Activated naive CD8-positive, alpha-beta T cell treated with anti-CD3 and anti-CD28 coated beads for 36 hours (primary cell): ENCODE results near the gene RFC2. TPM values are rescaled to one million over a fixed set of nuclear protein-coding genes. Genes with fewer than 3 reads are reported as not detected.
"Not testable (repeated sequence)": the region's sequence is repeated elsewhere in the genome, so short reads cannot be mapped to it uniquely, and the experiment has no call there.

Source experiments
- DNase-seq: peaks from one replicate; pipeline ENCODE4 v3.0.0; 2021
- H3K27ac Mint-ChIP-seq: one replicate; pipeline ENCODE4 v1.8.0; 2022; ENCODE audit warnings: mild to moderate bottlenecking, moderate library complexity, mixed read lengths
- H3K27me3 Mint-ChIP-seq: one replicate; pipeline ENCODE4 v1.8.0; 2022; ENCODE audit warnings: mild to moderate bottlenecking, mixed read lengths
- H3K36me3 Mint-ChIP-seq: one replicate; pipeline ENCODE4 v1.8.0; 2021; ENCODE audit warnings: mild to moderate bottlenecking, mixed read lengths
- H3K4me1 Mint-ChIP-seq: one replicate; pipeline ENCODE4 v1.8.0; 2021; ENCODE audit warnings: mixed read lengths
- H3K4me3 Mint-ChIP-seq: one replicate; pipeline ENCODE4 v1.8.0; 2022; ENCODE audit warnings: mild to moderate bottlenecking, moderate library complexity, mixed read lengths
- H3K9me3 Mint-ChIP-seq: one replicate; pipeline ENCODE4 v1.8.0; 2022; ENCODE audit warnings: mixed read lengths
- total RNA-seq, 2 experiments: library from RNA; stranded (reverse); gene quantifications; one replicate each; pipeline ENCODE4 v1.2.3, GENCODE V29; 2021

The RFC2 gene
- total RNA-seq, 2 experiments from 2014 or later: 111 to 112 TPM

GRCh38 chr7:74240482-74240881, 13.7 kb downstream of the RFC2 start:
- Mint-ChIP-seq H3K4me3 (no peak overlapping the region), H3K4me1 (no peaks in the 10 kb centered on the region), H3K9me3 (no peaks in the 10 kb centered on the region)

GRCh38 chr7:74236284-74236683, 17.9 kb downstream of the RFC2 start:
- H3K9me3 Mint-ChIP-seq: no peaks in the 10 kb centered on the region
- peaks cover 41% of the 10 kb centered on the region for H3K36me3 Mint-ChIP-seq
- H3K27me3 Mint-ChIP-seq: no peaks in the 10 kb centered on the region
- no peaks in the 10 kb centered on the region for H3K4me1 Mint-ChIP-seq
- DNase-seq: no peak
- H3K4me3 Mint-ChIP-seq: no peak overlapping the region
- no peak overlapping the region for H3K27ac Mint-ChIP-seq

More at GRCh38 chr7:74240482-74240881, 13.7 kb downstream of the RFC2 start:
- H3K27ac Mint-ChIP-seq: no peak overlapping the region
- DNase-seq: no peak
- peaks cover 25% of the 10 kb centered on the region for H3K36me3 Mint-ChIP-seq
- no peaks in the 10 kb centered on the region for H3K27me3 Mint-ChIP-seq

GRCh38 chr7:74235518-74236268, 18.5 kb downstream of the RFC2 start:
- H3K27ac Mint-ChIP-seq: no peak overlapping the region
- peaks cover 44% of the 10 kb centered on the region for H3K36me3 Mint-ChIP-seq
- H3K9me3 Mint-ChIP-seq: no peaks in the 10 kb centered on the region

GRCh38 chr7:74233655-74234285, 20.4 kb downstream of the RFC2 start:
- Mint-ChIP-seq H3K9me3 (no peaks in the 10 kb centered on the region), H3K27ac (no peak overlapping the region), H3K4me1 (no peaks in the 10 kb centered on the region), H3K27me3 (no peaks in the 10 kb centered on the region), H3K36me3 (peaks cover 39% of the 10 kb centered on the region), H3K4me3 (no peak overlapping the region)
- DNase-seq: no peak

More at GRCh38 chr7:74235518-74236268, 18.5 kb downstream of the RFC2 start:
- H3K4me3 Mint-ChIP-seq: no peak overlapping the region
- H3K4me1 Mint-ChIP-seq: no peaks in the 10 kb centered on the region
- no peak for DNase-seq
- no peaks in the 10 kb centered on the region for H3K27me3 Mint-ChIP-seq

GRCh38 chr7:74231232-74231590, 23.0 kb downstream of the RFC2 start:
- Mint-ChIP-seq H3K4me1 (no peaks in the 10 kb centered on the region), H3K27ac (peak overlapping the region; percentile 20), H3K36me3 (peaks cover 40% of the 10 kb centered on the region), H3K4me3 (no peak overlapping the region), H3K27me3 (no peaks in the 10 kb centered on the region), H3K9me3 (no peaks in the 10 kb centered on the region)
- no peak for DNase-seq

DNA sequence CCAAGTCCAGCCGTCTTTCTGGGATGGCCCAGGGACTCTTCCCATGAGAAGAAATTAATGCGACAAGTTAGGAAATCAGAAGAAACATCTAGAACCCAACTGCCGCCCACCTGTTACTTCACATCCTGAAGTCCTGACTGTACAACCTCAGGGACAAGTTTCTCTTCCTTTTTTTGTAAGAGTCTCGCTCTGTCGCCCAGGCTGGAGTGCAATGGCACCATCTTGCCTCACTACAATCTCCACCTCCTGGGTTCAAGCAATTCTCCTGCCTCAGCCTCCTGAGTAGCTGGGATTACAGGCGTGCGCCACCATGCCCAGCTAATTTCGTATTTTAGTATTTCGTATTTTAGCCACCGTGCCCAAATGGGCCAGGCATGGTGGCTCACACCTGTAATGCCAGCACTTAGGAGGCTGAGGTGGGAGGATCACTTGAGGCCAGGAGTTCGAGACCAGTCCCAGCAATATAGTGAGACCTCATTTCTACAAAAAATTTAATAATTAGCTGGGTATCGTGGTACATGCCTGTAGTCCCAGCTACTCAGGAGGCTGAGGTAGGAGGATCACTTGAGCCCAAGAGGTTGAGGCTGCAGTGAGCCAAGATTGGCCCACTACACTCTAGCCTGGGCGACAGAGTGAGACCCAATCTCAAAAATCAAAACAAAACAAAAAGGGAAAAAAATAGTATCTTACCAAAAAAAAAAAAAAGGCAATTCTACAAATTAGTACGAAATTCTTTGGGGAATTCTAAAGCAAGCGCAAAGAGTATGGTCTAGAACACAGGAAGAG, 23.6 kb downstream of the RFC2 start:
- Mint-ChIP-seq H3K27me3 (no peaks in the 10 kb centered on the region), H3K27ac (peak overlapping the region; percentile 20), H3K4me1 (no peaks in the 10 kb centered on the region), H3K36me3 (peaks cover 39% of the 10 kb centered on the region), H3K4me3 (no peak overlapping the region), H3K9me3 (no peaks in the 10 kb centered on the region)
- no peak for DNase-seq

- H3K27me3 Mint-ChIP-seq: no peaks in the 10 kb centered on the region
- H3K4me3 Mint-ChIP-seq: no peak overlapping the region
- no peaks in the 10 kb centered on the region for H3K4me1 Mint-ChIP-seq
- H3K36me3 Mint-ChIP-seq: peaks cover 29% of the 10 kb centered on the region
- DNase-seq: no peak
- no peak overlapping the region for H3K27ac Mint-ChIP-seq
- H3K9me3 Mint-ChIP-seq: no peaks in the 10 kb centered on the region
These were observed 25.0 kb downstream of the RFC2 start for GRCh38 chr7:74228951-74229900.

DNA sequence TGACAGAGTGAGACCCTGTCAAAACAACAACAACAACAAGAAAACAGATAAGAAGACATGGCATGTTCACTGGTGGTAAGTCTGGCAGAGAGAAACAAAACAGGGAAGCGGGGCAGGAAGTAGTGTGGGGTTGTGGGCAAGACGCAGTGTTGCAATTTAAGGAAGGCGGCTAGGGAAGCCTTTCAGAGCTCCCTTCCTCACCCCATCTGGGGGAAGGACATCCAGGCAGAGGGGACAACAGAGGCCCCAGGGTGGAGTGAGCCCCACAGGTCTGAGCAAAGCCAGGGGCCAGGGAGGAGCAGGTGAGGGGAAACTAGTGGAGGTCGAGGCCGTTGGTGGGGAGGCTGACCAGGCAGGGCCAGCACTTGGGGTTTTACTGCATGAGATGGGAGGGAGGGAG, 27.6 kb downstream of the RFC2 start:
- Mint-ChIP-seq H3K4me1 (no peaks in the 10 kb centered on the region), H3K27me3 (no peaks in the 10 kb centered on the region), H3K9me3 (no peaks in the 10 kb centered on the region), H3K27ac (no peak overlapping the region), H3K36me3 (peaks cover 19% of the 10 kb centered on the region), H3K4me3 (no peak overlapping the region)
- no peak for DNase-seq

- no peaks in the 10 kb centered on the region for H3K9me3 Mint-ChIP-seq
- no peak overlapping the region for H3K27ac Mint-ChIP-seq
- H3K4me3 Mint-ChIP-seq: no peak overlapping the region
- no peak for DNase-seq
- H3K27me3 Mint-ChIP-seq: no peaks in the 10 kb centered on the region
- no peaks in the 10 kb centered on the region for H3K4me1 Mint-ChIP-seq
- peaks cover 12% of the 10 kb centered on the region for H3K36me3 Mint-ChIP-seq
These were observed 28.8 kb downstream of the RFC2 start for GRCh38 chr7:74225400-74225799.

- H3K27ac Mint-ChIP-seq, H3K9me3 Mint-ChIP-seq, H3K4me1 Mint-ChIP-seq, H3K27me3 Mint-ChIP-seq, H3K4me3 Mint-ChIP-seq, DNase-seq: not testable (repeated sequence)
- peaks cover 12% of the 10 kb centered on the region for H3K36me3 Mint-ChIP-seq
These were observed 29.3 kb downstream of the RFC2 start for GRCh38 chr7:74224907-74225306.

- Mint-ChIP-seq H3K27me3 (no peaks in the 10 kb centered on the region), H3K9me3 (no peaks in the 10 kb centered on the region), H3K4me1 (no peaks in the 10 kb centered on the region), H3K4me3 (no peak overlapping the region), H3K36me3 (peaks cover 12% of the 10 kb centered on the region), H3K27ac (no peak overlapping the region)
- no peak for DNase-seq
These were observed 29.7 kb downstream of the RFC2 start for GRCh38 chr7:74224511-74224832.

GRCh38 chr7:74223711-74224510, 30.3 kb downstream of the RFC2 start:
- DNase-seq: no peak
- Mint-ChIP-seq H3K9me3 (no peaks in the 10 kb centered on the region), H3K27me3 (no peaks in the 10 kb centered on the region), H3K4me3 (no peak overlapping the region), H3K4me1 (no peaks in the 10 kb centered on the region), H3K36me3 (peaks cover 9% of the 10 kb centered on the region), H3K27ac (no peak overlapping the region)

DNA sequence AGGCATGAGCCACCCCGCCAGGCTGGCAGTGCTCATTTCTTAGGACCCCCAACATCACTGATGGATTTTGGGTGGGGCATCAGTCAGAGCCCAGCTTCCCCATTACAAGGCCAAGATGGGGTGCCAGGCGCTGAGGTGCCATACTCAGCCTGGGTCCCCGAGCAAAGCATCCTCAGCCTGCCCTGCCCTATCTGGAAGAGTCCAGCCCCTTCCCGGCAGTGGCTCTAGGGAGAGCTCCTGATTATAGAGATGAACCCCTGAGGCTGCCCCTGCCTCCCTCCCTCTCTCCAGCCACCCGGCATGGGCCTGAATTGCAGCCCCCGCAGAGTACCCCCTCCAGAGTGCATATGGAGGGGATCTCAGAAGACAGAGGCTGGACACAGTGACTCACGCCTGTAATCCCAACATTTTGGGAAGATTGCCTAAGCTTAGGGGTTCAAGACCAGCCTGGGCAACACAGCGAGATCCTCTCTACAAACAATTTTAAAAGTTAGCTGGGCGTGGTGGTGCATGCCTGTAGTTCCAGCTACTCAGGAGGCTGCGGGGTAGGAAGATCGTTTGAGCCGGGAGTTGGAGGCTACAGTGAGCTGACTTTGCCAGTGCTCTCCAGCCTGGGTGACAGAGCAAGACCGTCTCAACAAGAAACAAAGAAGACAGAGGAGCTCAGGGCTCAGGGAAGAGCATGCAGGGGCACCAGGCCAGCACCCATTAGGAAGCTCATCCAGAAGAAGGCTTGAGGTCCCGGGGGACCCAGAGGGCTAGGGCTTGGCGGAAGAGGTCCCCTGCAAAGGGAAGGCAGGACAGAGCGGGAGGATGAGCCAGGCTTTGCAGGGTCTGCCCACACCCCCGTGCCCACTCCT, 31.1 kb downstream of the RFC2 start:
- no peak for DNase-seq
- Mint-ChIP-seq H3K4me1 (peaks cover 2% of the 10 kb centered on the region), H3K27me3 (no peaks in the 10 kb centered on the region), H3K36me3 (peaks cover 13% of the 10 kb centered on the region), H3K4me3 (no peak overlapping the region), H3K9me3 (peaks cover under 1% of the 10 kb centered on the region), H3K27ac (no peak overlapping the region)
